GM23338 (cell line): ENCODE measurements around the gene RFC2. TPM values are rescaled to one million over a fixed set of nuclear protein-coding genes. Genes with fewer than 3 reads are reported as not detected.

Experiments
- ATAC-seq: fragments of 200-7000 bp; cut with Tn5 transposase; 3 replicates; pipeline ENCODE4 v1.9.1; 2020
- DNase-seq: peaks from one replicate; pipeline ENCODE4 v3.0.0-alpha.2; 2015; ENCODE audit warnings: low spot score
- H2AFZ ChIP-seq: fragments of 200-600 bp; sonication (generic); 2 replicates; pipeline ENCODE4 v1.8.0; 2016; ENCODE audit warnings: antibody characterized with exemption, mild to moderate bottlenecking, moderate library complexity
- H3F3A ChIP-seq: fragments of 200-600 bp; sonication (generic); replicated peaks from 2 replicates; pipeline ENCODE4 v1.8.0; 2017; ENCODE audit warnings: antibody characterized with exemption, mixed run types, low read depth
- H3K27ac ChIP-seq: fragments of 200-600 bp; sonication (generic); 2 replicates; pipeline ENCODE4 v1.6.1; 2016; ENCODE audit warnings: low read depth
- H3K27me3 ChIP-seq: fragments of 200-600 bp; sonication (generic); 2 replicates; pipeline ENCODE4 v1.8.0; 2016; ENCODE audit warnings: mild to moderate bottlenecking, mixed run types, moderate library complexity; ENCODE audit not compliant: insufficient read depth
- H3K36me3 ChIP-seq: fragments of 200-600 bp; sonication (generic); 2 replicates; pipeline ENCODE4 v1.8.0; 2016; ENCODE audit warnings: mild to moderate bottlenecking; ENCODE audit not compliant: insufficient read depth
- H3K4me1 ChIP-seq: fragments of 200-600 bp; sonication (generic); 2 replicates; pipeline ENCODE4 v1.8.0; 2016; ENCODE audit warnings: mild to moderate bottlenecking, moderate library complexity; ENCODE audit not compliant: insufficient read depth
- H3K4me2 ChIP-seq: fragments of 200-600 bp; sonication (generic); 2 replicates; pipeline ENCODE4 v1.7.1; 2017; ENCODE audit warnings: mixed run types
- H3K4me3 ChIP-seq: fragments of 200-600 bp; sonication (generic); 2 replicates; pipeline ENCODE4 v1.6.1; 2016; ENCODE audit warnings: mixed run types
- H3K79me2 ChIP-seq: fragments of 200-600 bp; sonication (generic); replicated peaks from 2 replicates; pipeline ENCODE4 v1.8.0; 2017; ENCODE audit warnings: mild to moderate bottlenecking; ENCODE audit not compliant: insufficient read depth
- H3K9me2 ChIP-seq: fragments of 200-600 bp; sonication (generic); 2 replicates; pipeline ENCODE4 v1.8.0; 2017; ENCODE audit not compliant: insufficient read depth
- H4K20me1 ChIP-seq: fragments of 200-600 bp; sonication (generic); replicated peaks from 2 replicates; pipeline ENCODE4 v1.8.0; 2017; ENCODE audit warnings: mild to moderate bottlenecking; ENCODE audit not compliant: insufficient read depth
- H3K27ac Mint-ChIP-seq: 2 replicates; pipeline ENCODE4 v1.8.0; 2020; ENCODE audit warnings: inconsistent platforms, mild to moderate bottlenecking, moderate library complexity, mixed read lengths
- H3K27me3 Mint-ChIP-seq: 3 replicates; pipeline ENCODE4 v1.8.0; 2022; ENCODE audit warnings: low read depth, mild to moderate bottlenecking, moderate library complexity, mixed read lengths, inconsistent platforms; ENCODE audit not compliant: insufficient read depth, poor library complexity
- H3K36me3 Mint-ChIP-seq: 3 replicates; pipeline ENCODE4 v1.8.0; 2021; ENCODE audit warnings: low read depth, mild to moderate bottlenecking, inconsistent platforms, moderate library complexity, mixed read lengths
- H3K4me1 Mint-ChIP-seq: 3 replicates; pipeline ENCODE4 v1.8.0; 2020; ENCODE audit warnings: mild to moderate bottlenecking, inconsistent platforms, mixed read lengths
- H3K4me3 Mint-ChIP-seq: 3 replicates; pipeline ENCODE4 v1.8.0; 2021; ENCODE audit warnings: moderate library complexity, mild to moderate bottlenecking, inconsistent platforms, mixed read lengths
- H3K9me3 Mint-ChIP-seq: 3 replicates; pipeline ENCODE4 v1.8.0; 2020; ENCODE audit warnings: moderate library complexity, mild to moderate bottlenecking, inconsistent platforms, mixed read lengths
- CREB1 ChIP-seq: fragments of 250-450 bp; sonication (Bioruptor Pico); IDR thresholded peaks from 2 replicates; pipeline ENCODE4 v1.5.0; 2020; ENCODE audit warnings: low read depth, mild to moderate bottlenecking, moderate library complexity
- CTCF ChIP-seq, 2 experiments: fragments of 200-600 bp in 1 of 2; sonication (generic) in 1 of 2; conservative IDR thresholded peaks; 2 replicates each; pipeline versions ENCODE4 v1.5.1 to v1.6.1; 2016 to 2017; ENCODE audit warnings: antibody characterized with exemption in 2 of 2, low read depth in 2 of 2, mild to moderate bottlenecking in 2 of 2, moderate library complexity in 1 of 2
- ETS1 ChIP-seq: IDR thresholded peaks from 2 replicates; pipeline ENCODE4 v1.6.1; 2016; ENCODE audit warnings: antibody characterized with exemption
- EZH2 ChIP-seq: fragments of 200-600 bp; sonication (generic); IDR thresholded peaks from one replicate; pipeline ENCODE4 v1.8.0; 2017; ENCODE audit warnings: antibody characterized with exemption, mild to moderate bottlenecking, low read depth; ENCODE audit not compliant: unreplicated experiment
- EZH2phosphoT487 ChIP-seq: fragments of 200-600 bp; sonication (generic); IDR thresholded peaks from one replicate; pipeline ENCODE4 v1.8.1; 2018; ENCODE audit warnings: antibody characterized with exemption; ENCODE audit not compliant: unreplicated experiment
- JUNB ChIP-seq: IDR thresholded peaks from one replicate; pipeline ENCODE4 v1.6.1; 2016; ENCODE audit warnings: antibody characterized with exemption; ENCODE audit not compliant: unreplicated experiment
- NANOG ChIP-seq: IDR thresholded peaks from 2 replicates; pipeline ENCODE4 v1.6.1; 2016; ENCODE audit warnings: antibody characterized with exemption, borderline replicate concordance
- POLR2AphosphoS5 ChIP-seq: IDR thresholded peaks from 2 replicates; pipeline ENCODE4 v1.6.1; 2016; ENCODE audit warnings: antibody characterized with exemption, low read depth
- REST ChIP-seq: IDR thresholded peaks from one replicate; pipeline ENCODE4 v1.6.1; 2018; ENCODE audit warnings: antibody characterized with exemption; ENCODE audit not compliant: unreplicated experiment
- ZNF114 ChIP-seq: fragments of 250-450 bp; sonication (Bioruptor Pico); IDR thresholded peaks from 2 replicates; pipeline ENCODE4 v1.5.0; 2020; ENCODE audit warnings: mild to moderate bottlenecking, moderate library complexity
- ZNF331 ChIP-seq: fragments of 250-450 bp; sonication (Bioruptor Pico); IDR thresholded peaks from 2 replicates; pipeline ENCODE4 v1.5.0; 2020; ENCODE audit warnings: low read depth, mild to moderate bottlenecking, moderate library complexity
- ZNF462 ChIP-seq: fragments of 250-450 bp; sonication (Bioruptor Pico); IDR thresholded peaks from 2 replicates; pipeline ENCODE4 v1.5.0; 2020; ENCODE audit warnings: mild to moderate bottlenecking, moderate library complexity
- polyA plus RNA-seq: library from polyadenylated mRNA; unstranded; fragments of >200 nt; fragmentation: Nextera tagmentation; extraction: Ambion mirVana; gene quantifications from 2 replicates; pipeline ENCODE4 v1.2.1, GENCODE V29; 2016
- total RNA-seq: library from RNA; depleted of rRNA; stranded (reverse); fragments of >200 nt; shearing (Covaris generic); gene quantifications from 2 replicates; pipeline ENCODE4 v1.2.3, GENCODE V29; 2014

RFC2 gene
- total and polyA plus RNA-seq, 2 experiments from 2014 or later = 56.4 to 75.2 TPM

- Histone ChIP-seq H3K27me3 (no peaks in the 10 kb centered on the region), H3K79me2 (peaks cover 9% of the 10 kb centered on the region), H3K4me3 (no peak overlapping the region), H3K4me2 (no peak overlapping the region), H3F3A (peaks cover 13% of the 10 kb centered on the region; the same call in 1 of the 2 replicates), H3K9me2 (no peaks in the 10 kb centered on the region), H2AFZ (no peak overlapping the region), H3K4me1 (peaks cover 3% of the 10 kb centered on the region), H4K20me1 (peaks cover 27% of the 10 kb centered on the region), H3K36me3 (peaks cover 50% of the 10 kb centered on the region), H3K27ac (no peak overlapping the region)
- Mint-ChIP-seq H3K27ac (no peak overlapping the region), H3K36me3 (peaks cover 81% of the 10 kb centered on the region), H3K9me3 (no peaks in the 10 kb centered on the region), H3K27me3 (no peaks in the 10 kb centered on the region), H3K4me3 (no peak overlapping the region), H3K4me1 (0 out of 3 replicates have a peak, but pooled peaks cover 3% of the 10 kb centered on the region)
- ATAC-seq = no peak
- DNase-seq = no peak
- TF ChIP-seq CREB1 = no peak
- no peak for TF ChIP-seq CTCF (conservative IDR thresholded peaks at IDR 0.05; ENCODE audit: low read depth in 2 of 2)
- no peak for TF ChIP-seq REST
- TF ChIP-seq ZNF114 (CRISPR knock-in tag) = no peak
- no peak for TF ChIP-seq EZH2phosphoT487
- no peak for TF ChIP-seq JUNB
- TF ChIP-seq EZH2 = no peak
- TF ChIP-seq ETS1 = no peak
- no peak for TF ChIP-seq NANOG
- no peak for TF ChIP-seq POLR2AphosphoS5
- TF ChIP-seq ZNF462 (CRISPR knock-in tag) = no peak
- TF ChIP-seq ZNF331 (CRISPR knock-in tag) = no peak
Observed at GRCh38 chr7:74248156-74248555, 6.0 kb downstream of the RFC2 start.
